GM19468 (cell line): ENCODE measurements around the gene BARD1.
"Not testable (repeated sequence)": the region's sequence is repeated elsewhere in the genome, so short reads cannot be mapped to it uniquely, and the experiment has no call there.

Experiments
- ATAC-seq: cut with Tn5 transposase; IDR thresholded peaks from one replicate; pipeline ENCODE4 v1.9.1; 2021; ENCODE audit warnings: mild to moderate bottlenecking, moderate library complexity, moderate number of reproducible peaks; ENCODE audit not compliant: unreplicated experiment; ENCODE audit errors: extremely low read depth

BARD1 gene

DNA sequence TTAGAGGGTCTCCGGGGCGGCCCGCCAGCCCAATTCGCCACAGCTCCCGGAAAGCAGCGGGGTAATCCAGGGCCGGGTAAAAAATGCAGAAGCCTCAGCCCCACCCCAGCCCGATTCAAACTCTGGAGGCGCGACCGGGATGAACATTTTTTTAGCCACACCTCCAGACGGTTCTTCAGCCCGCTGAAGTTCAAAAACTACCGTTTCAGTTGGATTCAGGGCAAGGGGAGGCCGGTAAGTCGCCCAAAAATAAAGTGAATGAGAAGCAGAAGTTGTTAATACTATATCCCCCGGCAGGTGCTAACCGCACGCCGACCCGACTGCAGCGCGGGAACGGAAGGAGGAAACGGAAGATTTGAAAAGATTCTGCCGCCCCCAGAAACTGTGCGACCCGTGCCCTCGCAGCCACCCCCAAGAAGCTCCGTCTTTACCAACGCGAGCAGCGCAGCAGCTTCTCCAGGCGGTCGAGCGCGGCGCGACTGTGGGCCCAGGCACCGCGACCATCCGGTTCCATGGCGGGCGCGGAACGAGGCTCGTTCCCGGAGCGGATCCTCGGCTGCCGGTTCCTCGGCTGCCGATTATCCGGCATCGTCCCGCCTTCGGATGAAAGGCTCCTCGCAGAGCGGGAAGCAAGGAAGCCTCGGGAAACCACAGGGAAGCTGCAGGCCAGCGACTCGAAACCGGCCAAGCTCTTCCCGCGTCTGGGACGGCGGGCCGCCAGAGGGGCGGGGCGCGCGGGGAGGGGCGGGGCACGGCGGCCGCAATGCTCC is at the start of gene BARD1:
BARD1 (minus strand) TSS at position 703 of the 770 bp plus-strand sequence; CDS start at position 589, 114 bp downstream.
- ATAC-seq = peak; percentile 3

DNA sequence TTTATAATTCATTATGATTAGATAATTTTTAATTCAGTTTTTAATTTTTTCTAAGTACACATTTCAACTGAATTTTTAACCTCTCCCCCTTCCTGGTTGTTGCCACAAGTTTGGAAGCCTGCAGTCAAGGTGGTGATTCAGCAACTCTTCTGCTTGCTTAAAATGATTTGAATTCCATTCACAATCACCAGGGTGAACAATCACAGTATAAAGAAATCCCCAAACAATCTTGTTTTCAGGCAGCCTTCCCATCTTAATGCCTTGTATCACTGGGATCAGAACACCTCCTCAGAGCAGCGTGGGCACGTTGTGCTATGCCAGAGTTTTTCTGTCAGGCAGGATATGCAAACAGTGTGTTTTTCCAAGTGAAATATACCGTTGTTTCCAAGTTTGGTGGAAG is 46.7 kb upstream of the BARD1 start:
- no peak for ATAC-seq

GRCh38 chr2:214853906-214854305 is 44.4 kb upstream of the BARD1 start:
- no peak for ATAC-seq

- no peak for ATAC-seq
These were observed 34.3 kb upstream of the BARD1 start for GRCh38 chr2:214843823-214844222.

DNA sequence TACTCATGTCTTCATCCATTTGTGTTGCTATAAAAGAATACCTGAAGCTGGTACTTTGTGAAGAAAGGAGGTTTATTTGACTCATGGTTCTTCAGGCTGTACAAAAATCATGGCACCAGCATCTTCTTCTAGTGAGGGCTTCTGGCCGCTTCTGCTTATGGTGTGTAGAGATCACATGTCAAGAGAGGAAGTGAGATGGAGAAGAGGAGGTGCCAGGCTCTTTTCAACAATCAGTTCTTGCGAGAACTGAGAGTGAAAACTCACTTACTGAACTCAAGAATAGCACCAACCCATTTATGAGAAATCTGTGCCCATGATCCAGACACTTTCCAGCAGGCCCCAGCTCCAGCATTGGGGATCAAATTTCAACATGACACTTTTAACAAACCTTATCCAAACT is 30.0 kb upstream of the BARD1 start:
- peak; percentile 73 for ATAC-seq

DNA sequence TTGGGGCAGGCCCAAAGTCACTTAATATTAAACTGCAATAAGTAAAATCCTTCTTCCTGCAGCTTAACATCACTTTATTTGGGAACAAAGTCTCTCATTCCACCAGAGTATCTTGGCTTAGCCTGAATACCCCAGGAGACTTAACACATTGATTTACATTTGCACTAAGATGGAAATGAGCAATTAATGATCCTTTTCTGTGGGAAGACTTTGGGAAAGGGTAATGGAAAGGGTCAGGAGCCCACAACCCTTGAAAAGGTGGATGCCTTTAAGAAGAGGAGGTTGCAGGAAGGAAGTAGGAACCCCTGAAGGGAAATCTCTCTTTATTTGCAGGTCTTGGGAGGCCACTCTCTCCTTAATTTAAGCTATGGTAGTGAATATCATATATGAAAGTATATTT is 28.0 kb upstream of the BARD1 start:
- no peak for ATAC-seq

GRCh38 chr2:214836568-214836967 is 27.1 kb upstream of the BARD1 start:
- ATAC-seq = no peak

DNA sequence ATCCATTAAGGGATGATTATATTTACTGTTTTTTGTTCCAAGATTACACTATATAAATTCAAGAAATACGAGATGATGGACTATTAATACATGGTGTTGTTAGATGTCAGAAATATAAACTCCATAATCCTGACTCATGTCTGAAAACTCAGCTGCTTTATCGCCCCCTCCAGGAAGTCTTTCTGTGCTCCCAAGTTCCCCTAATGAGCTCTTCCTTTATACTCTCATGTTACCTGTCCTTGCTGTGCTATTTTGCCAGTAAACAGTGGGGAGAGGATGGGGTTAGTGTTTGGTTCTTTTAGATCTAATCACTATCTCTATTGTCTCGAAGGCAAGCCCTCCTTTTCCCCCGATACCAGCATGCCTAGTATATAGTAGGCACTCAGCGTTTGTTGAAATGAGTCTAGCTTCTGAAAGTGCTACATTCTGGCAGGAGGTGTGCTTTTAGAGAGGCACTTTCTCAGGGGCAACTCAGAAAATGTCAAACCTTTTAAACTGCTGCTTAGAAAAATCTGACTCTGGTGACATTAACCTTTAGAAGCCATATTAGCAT is 21.4 kb upstream of the BARD1 start:
- no peak for ATAC-seq

DNA sequence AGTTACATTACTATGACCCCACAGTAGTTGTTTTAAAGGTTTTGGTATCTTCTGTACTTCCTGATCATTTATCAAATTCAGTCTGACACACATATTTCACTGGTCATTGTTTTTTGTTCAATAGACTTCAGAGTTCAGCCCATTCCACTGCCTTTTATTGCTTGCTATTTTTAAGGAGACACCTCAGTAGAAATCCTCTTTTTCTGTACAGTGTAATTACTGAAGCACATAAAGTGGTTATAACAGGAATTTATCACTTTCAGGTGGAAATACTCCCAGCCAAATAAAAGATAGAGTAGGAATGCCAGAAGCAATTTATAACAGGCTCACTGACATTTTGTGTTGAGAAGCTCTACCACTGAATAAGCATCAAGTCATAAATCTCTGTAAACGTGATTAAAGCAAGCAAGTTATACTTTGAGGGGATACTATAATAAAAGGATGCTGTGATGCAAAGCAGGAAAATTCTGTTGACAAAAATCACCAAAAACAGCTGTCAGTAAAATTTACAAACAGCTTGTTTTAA is 6.6 kb upstream of the BARD1 start:
- ATAC-seq = no peak

- ATAC-seq = no peak
These were observed 1.2 kb upstream of the BARD1 start for GRCh38 chr2:214810671-214811070.

- peak; percentile 93 for ATAC-seq
These were observed 475 bp upstream of the BARD1 start for GRCh38 chr2:214809751-214810564.

DNA sequence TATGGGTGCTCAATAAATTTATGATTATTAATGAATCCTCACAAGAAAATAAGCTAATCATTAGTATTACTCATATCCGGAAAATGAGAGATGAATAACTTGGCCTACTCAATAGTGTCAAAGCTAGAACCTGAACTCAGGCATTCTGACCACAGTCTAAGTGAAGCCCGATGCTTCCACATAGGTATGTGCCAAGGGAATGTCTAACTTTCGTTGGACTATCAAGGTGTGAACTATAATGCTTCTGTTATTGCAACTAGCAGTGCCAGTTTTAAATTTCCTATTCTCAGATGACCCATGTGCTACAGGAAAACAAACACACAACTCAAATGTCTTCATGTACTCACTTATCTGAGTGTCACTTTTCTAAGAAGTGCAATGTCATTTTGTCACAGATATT is 1.8 kb downstream of the BARD1 start:
- no peak for ATAC-seq

GRCh38 chr2:214801768-214802397 is 7.6 kb downstream of the BARD1 start:
- ATAC-seq = no peak

- ATAC-seq = no peak
These were observed 8.4 kb downstream of the BARD1 start for GRCh38 chr2:214801068-214801467.

- ATAC-seq = no peak
These were observed 9.3 kb downstream of the BARD1 start for GRCh38 chr2:214800180-214800579.

DNA sequence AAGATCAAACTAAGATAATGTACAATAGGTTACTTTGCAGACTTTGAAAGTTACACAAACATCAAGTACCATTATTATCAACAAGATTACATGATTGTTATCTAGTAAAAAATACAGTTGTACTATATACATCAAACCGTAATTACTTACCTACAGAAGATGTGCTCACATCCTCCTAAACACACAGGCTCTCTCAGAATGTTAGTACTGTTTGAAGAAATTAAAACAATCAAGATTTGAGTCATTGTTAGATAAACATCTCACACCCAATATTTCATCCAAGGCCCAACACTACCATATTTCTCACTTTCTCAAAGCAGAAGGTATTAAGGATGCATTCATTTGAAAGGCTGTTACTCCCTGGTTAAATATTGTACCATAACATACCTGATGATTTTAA is 12.6 kb downstream of the BARD1 start:
- ATAC-seq = peak; percentile 22

GRCh38 chr2:214783181-214783580 is 26.3 kb downstream of the BARD1 start:
- not testable (repeated sequence) for ATAC-seq

DNA sequence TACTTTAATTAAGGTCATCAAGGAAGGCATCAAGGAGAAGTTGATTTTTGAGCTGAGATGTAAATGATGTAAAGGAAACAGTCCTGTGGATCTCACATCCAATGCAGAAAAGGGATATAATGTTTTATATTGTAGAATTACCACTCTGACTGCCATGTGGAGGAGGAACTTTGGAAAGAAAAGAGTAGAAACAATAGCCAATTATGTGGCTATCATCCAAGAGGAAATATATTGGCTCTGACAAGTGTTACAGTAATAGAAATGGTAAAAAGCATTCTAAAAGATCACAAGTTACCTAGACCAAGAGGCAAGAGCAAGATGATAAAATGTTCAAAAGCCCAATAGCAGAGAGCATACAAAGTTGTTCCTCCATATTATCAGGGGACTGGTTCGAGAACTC is 26.8 kb downstream of the BARD1 start:
- ATAC-seq = no peak

DNA sequence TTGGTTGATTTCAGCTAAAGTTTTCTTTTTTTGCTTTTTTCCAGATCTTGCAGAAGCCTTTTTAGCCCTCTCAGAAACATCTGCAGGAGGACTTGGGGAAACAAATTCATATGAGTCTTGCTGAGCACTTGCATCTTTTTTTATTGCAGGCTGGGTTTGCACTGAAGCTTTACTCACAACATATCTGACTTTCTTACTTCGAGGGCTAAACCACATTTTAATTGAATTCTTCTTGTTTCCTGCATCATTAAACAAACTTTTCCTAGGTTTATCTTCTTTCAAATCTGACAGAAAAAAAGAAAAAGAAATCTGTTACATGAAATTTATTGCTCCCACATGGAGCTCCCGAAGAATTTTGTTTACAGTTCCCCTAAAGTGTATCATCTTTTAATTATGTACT is 28.3 kb downstream of the BARD1 start:
- no peak for ATAC-seq

DNA sequence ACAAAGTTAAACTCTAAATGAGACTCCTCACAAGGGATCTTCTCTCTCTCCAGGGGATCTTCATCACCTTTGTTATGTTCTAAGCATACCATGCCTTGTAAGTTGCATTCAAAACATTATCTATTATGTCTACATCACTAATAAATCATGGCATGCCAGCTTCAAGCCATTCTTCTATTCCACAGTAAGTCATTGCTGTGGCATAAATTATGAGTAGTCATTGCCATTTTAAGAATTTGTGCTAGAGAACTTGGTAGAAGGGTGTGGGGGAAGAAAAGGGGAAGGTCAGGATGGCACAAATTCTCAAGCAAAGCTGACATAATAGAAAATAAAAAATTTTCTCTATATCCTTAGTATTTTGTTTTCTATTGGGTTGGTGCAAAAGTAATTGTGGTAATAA is 33.5 kb downstream of the BARD1 start:
- ATAC-seq = no peak
